Astrocyte (in vitro differentiated cells and primary cell): ENCODE results near the gene LIPE. TPM values are rescaled to one million over a fixed set of nuclear protein-coding genes. Genes with fewer than 3 reads are reported as not detected.

Experiments
- DNase-seq: peaks from one replicate; pipeline ENCODE4 v3.0.0-alpha.2; 2010; ENCODE audit warnings: low read depth
- FAIRE-seq: peaks from 2 replicates; lab custom pipeline; 2011; peaks lifted over from hg19 to GRCh38; lab: Jason Lieb, UNC
- H2AFZ ChIP-seq: 2 replicates; pipeline ENCODE4 v1.6.0; 2012; ENCODE audit warnings: low read depth, low read length, inconsistent platforms
- H3K27ac ChIP-seq: 2 replicates; pipeline ENCODE4 v1.5.1; 2011; ENCODE audit warnings: low read depth, low read length, inconsistent platforms
- H3K27me3 ChIP-seq: 2 replicates; pipeline ENCODE4 v1.6.0; 2011; ENCODE audit warnings: low read length, inconsistent platforms; ENCODE audit not compliant: insufficient read depth
- H3K36me3 ChIP-seq: 2 replicates; pipeline ENCODE4 v1.5.1; 2011; ENCODE audit warnings: low read length, inconsistent platforms; ENCODE audit not compliant: insufficient read depth
- H3K4me1 ChIP-seq: 2 replicates; pipeline ENCODE4 v1.5.1; 2011; ENCODE audit warnings: low read length, inconsistent platforms; ENCODE audit not compliant: insufficient read depth
- H3K4me2 ChIP-seq: 2 replicates; pipeline ENCODE4 v1.6.0; 2012; ENCODE audit warnings: low read length, inconsistent platforms
- H3K4me3 ChIP-seq: 2 replicates; pipeline ENCODE4 v1.5.1; 2011; ENCODE audit warnings: low read depth, mild to moderate bottlenecking, low read length, inconsistent platforms; ENCODE audit not compliant: insufficient read depth
- H3K79me2 ChIP-seq: 2 replicates; pipeline ENCODE4 v1.6.0; 2012; ENCODE audit warnings: mild to moderate bottlenecking, low read length, inconsistent platforms; ENCODE audit not compliant: insufficient read depth
- H3K9ac ChIP-seq: 2 replicates; pipeline ENCODE4 v1.6.0; 2012; ENCODE audit warnings: mild to moderate bottlenecking, low read length, inconsistent platforms
- H3K9me3 ChIP-seq: 2 replicates; pipeline ENCODE4 v1.5.1; 2012; ENCODE audit warnings: low read depth, mild to moderate bottlenecking, low read length, inconsistent platforms; ENCODE audit not compliant: insufficient read depth
- H4K20me1 ChIP-seq: 2 replicates; pipeline ENCODE4 v1.6.0; 2012; ENCODE audit warnings: low read length, inconsistent platforms; ENCODE audit not compliant: insufficient read depth
- H3K27ac Mint-ChIP-seq: one replicate; pipeline ENCODE4 v1.8.0; 2021; ENCODE audit warnings: mild to moderate bottlenecking, mixed read lengths; ENCODE audit not compliant: unreplicated experiment
- H3K27me3 Mint-ChIP-seq: one replicate; pipeline ENCODE4 v1.8.0; 2021; ENCODE audit warnings: low read depth, mixed read lengths; ENCODE audit not compliant: unreplicated experiment
- H3K36me3 Mint-ChIP-seq: one replicate; pipeline ENCODE4 v1.8.0; 2021; ENCODE audit warnings: low read depth, mixed read lengths; ENCODE audit not compliant: unreplicated experiment
- H3K4me1 Mint-ChIP-seq: one replicate; pipeline ENCODE4 v1.8.0; 2021; ENCODE audit warnings: low read depth, mixed read lengths; ENCODE audit not compliant: unreplicated experiment
- H3K4me3 Mint-ChIP-seq: one replicate; pipeline ENCODE4 v1.8.0; 2021; ENCODE audit warnings: mild to moderate bottlenecking, moderate library complexity, mixed read lengths; ENCODE audit not compliant: unreplicated experiment
- H3K9me3 Mint-ChIP-seq: one replicate; pipeline ENCODE4 v1.8.0; 2021; ENCODE audit warnings: mild to moderate bottlenecking, mixed read lengths; ENCODE audit not compliant: unreplicated experiment
- EZH2 ChIP-seq: IDR thresholded peaks from 2 replicates; pipeline ENCODE4 v1.6.1; 2012; ENCODE audit warnings: mild to moderate bottlenecking, low read length, inconsistent platforms; ENCODE audit not compliant: insufficient read depth
- total RNA-seq: library from RNA; stranded (reverse); gene quantifications from 2 replicates; pipeline ENCODE4 v1.2.1, GENCODE V29; 2021
- TF ChIP-seq, protein P1 (sequence below): IDR thresholded peaks from 2 replicates; pipeline ENCODE4 v1.5.1; 2011; ENCODE audit warnings: low read depth, mild to moderate bottlenecking, inconsistent platforms, low read length, moderate library complexity; ENCODE audit not compliant: insufficient read depth

LIPE gene
- total RNA-seq, 1 donor from 2014 or later = 2.0 TPM

DNA sequence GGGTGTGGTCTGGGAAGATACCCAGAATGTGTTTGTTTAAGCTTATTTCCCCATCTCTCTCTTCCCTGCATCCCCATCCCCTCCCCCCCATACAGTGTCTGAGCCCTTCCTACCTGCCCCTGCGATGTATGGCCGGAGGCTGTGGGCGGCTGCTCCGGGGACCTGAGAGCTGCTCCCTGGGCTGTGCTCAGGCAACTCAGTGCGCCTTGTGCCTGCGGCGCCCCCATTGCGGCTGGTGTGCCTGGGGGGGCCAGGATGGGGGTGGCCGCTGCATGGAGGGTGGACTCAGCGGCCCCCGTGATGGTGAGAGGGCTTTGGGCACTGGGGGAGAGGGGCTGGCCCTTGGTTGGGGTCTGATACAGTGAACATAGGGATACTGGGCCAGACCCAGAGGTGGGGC is 58.8 kb downstream of the LIPE start:
- no peak overlapping the region for H3K9ac ChIP-seq
- Mint-ChIP-seq H3K27ac (no peak overlapping the region), H3K9me3 (peaks cover 6% of the 10 kb centered on the region), H3K27me3 (no peaks in the 10 kb centered on the region), H3K4me1 (no peaks in the 10 kb centered on the region), H3K36me3 (peaks cover 44% of the 10 kb centered on the region), H3K4me3 (no peak overlapping the region)
- H3K36me3 ChIP-seq = peaks cover 4% of the 10 kb centered on the region
- no peak overlapping the region for H3K27ac ChIP-seq
- H3K27me3 ChIP-seq = no peaks in the 10 kb centered on the region
- H4K20me1 ChIP-seq = no peaks in the 10 kb centered on the region
- H3K4me3 ChIP-seq = no peak overlapping the region
- TF ChIP-seq, protein P1, sequence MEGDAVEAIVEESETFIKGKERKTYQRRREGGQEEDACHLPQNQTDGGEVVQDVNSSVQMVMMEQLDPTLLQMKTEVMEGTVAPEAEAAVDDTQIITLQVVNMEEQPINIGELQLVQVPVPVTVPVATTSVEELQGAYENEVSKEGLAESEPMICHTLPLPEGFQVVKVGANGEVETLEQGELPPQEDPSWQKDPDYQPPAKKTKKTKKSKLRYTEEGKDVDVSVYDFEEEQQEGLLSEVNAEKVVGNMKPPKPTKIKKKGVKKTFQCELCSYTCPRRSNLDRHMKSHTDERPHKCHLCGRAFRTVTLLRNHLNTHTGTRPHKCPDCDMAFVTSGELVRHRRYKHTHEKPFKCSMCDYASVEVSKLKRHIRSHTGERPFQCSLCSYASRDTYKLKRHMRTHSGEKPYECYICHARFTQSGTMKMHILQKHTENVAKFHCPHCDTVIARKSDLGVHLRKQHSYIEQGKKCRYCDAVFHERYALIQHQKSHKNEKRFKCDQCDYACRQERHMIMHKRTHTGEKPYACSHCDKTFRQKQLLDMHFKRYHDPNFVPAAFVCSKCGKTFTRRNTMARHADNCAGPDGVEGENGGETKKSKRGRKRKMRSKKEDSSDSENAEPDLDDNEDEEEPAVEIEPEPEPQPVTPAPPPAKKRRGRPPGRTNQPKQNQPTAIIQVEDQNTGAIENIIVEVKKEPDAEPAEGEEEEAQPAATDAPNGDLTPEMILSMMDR = no peak
- no peak for TF ChIP-seq EZH2
- H3K79me2 ChIP-seq = no peaks in the 10 kb centered on the region
- FAIRE-seq (no peak), DNase-seq (no peak)
- H3K9me3 ChIP-seq = peaks cover 9% of the 10 kb centered on the region
- no peaks in the 10 kb centered on the region for H3K4me1 ChIP-seq
- no peak overlapping the region for H2AFZ ChIP-seq
- H3K4me2 ChIP-seq = no peak overlapping the region

DNA sequence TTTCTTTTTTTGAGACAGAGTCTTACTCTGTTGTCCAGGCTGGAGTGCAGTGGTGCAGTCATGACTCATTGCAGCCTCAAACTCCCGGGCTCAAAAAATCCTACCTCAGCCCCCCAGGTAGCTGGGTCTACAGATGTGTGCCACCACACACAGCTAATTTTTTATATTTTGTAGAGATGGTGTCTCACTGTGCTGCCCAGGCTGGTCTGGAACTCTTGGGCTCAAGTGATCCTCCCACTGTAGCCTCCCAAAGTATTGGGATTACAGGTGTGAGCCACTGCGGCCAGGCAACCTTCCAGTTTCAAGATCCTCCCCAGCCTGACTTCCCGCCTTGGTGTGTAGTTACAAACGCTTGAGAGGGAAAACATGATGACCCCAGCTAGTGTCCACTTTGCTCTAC is 59.3 kb downstream of the LIPE start:
- H3K4me2 ChIP-seq = no peak overlapping the region
- FAIRE-seq (no peak), DNase-seq (no peak)
- peaks cover 6% of the 10 kb centered on the region for H3K9me3 Mint-ChIP-seq
- no peak overlapping the region for H3K27ac Mint-ChIP-seq
- H3K4me3 ChIP-seq = no peak overlapping the region
- peaks cover 47% of the 10 kb centered on the region for H3K36me3 Mint-ChIP-seq
- peaks cover 9% of the 10 kb centered on the region for H3K9me3 ChIP-seq
- H2AFZ ChIP-seq = no peak overlapping the region
- no peak overlapping the region for H3K9ac ChIP-seq
- H3K79me2 ChIP-seq = no peaks in the 10 kb centered on the region
- TF ChIP-seq, protein P1 = no peak
- TF ChIP-seq EZH2 = no peak
- no peaks in the 10 kb centered on the region for H3K4me1 ChIP-seq
- H3K4me3 Mint-ChIP-seq = no peak overlapping the region
- H3K4me1 Mint-ChIP-seq = no peaks in the 10 kb centered on the region
- H3K27me3 Mint-ChIP-seq = no peaks in the 10 kb centered on the region
- no peaks in the 10 kb centered on the region for H4K20me1 ChIP-seq
- peaks cover 4% of the 10 kb centered on the region for H3K36me3 ChIP-seq
- H3K27ac ChIP-seq = no peak overlapping the region
- no peaks in the 10 kb centered on the region for H3K27me3 ChIP-seq

- no peak for FAIRE-seq
- Mint-ChIP-seq H3K4me1 (no peaks in the 10 kb centered on the region), H3K27ac (no peak overlapping the region), H3K9me3 (peaks cover 6% of the 10 kb centered on the region), H3K4me3 (no peak overlapping the region), H3K36me3 (peaks cover 43% of the 10 kb centered on the region), H3K27me3 (no peaks in the 10 kb centered on the region)
- Histone ChIP-seq H3K9ac (no peak overlapping the region), H3K4me1 (no peaks in the 10 kb centered on the region), H3K27me3 (no peaks in the 10 kb centered on the region), H2AFZ (no peak overlapping the region), H3K4me3 (no peak overlapping the region), H4K20me1 (no peaks in the 10 kb centered on the region), H3K4me2 (no peak overlapping the region), H3K36me3 (peaks cover 4% of the 10 kb centered on the region), H3K9me3 (peaks cover 9% of the 10 kb centered on the region), H3K79me2 (no peaks in the 10 kb centered on the region), H3K27ac (no peak overlapping the region)
- no peak for TF ChIP-seq EZH2
- TF ChIP-seq, protein P1 = no peak
- DNase-seq = no peak
Observed at GRCh38 chr19:42366673-42367072, 60.5 kb downstream of the LIPE start.
